AG09319 (cell line): Measurements from ENCODE around the gene CABP4.

Experiments
- DNase-seq: peaks from one replicate; pipeline ENCODE4 v3.0.0-alpha.2; 2010; ENCODE audit warnings: low read depth; ENCODE audit errors: extremely low read depth
- CTCF ChIP-seq: IDR thresholded peaks from 2 replicates; pipeline ENCODE4 v1.5.1; 2011; ENCODE audit warnings: low read depth, mild to moderate bottlenecking, inconsistent platforms, low read length, moderate library complexity

CABP4 gene

GRCh38 chr11:67510023-67510345 lies 54.8 kb downstream of the CABP4 start:
- DNase-seq = no peak

More at GRCh38 chr11:67510023-67510345, 54.8 kb downstream of the CABP4 start:
- no peak for TF ChIP-seq CTCF
